ENCODE data around the gene PTGES2.

PTGES2 gene

DNA sequence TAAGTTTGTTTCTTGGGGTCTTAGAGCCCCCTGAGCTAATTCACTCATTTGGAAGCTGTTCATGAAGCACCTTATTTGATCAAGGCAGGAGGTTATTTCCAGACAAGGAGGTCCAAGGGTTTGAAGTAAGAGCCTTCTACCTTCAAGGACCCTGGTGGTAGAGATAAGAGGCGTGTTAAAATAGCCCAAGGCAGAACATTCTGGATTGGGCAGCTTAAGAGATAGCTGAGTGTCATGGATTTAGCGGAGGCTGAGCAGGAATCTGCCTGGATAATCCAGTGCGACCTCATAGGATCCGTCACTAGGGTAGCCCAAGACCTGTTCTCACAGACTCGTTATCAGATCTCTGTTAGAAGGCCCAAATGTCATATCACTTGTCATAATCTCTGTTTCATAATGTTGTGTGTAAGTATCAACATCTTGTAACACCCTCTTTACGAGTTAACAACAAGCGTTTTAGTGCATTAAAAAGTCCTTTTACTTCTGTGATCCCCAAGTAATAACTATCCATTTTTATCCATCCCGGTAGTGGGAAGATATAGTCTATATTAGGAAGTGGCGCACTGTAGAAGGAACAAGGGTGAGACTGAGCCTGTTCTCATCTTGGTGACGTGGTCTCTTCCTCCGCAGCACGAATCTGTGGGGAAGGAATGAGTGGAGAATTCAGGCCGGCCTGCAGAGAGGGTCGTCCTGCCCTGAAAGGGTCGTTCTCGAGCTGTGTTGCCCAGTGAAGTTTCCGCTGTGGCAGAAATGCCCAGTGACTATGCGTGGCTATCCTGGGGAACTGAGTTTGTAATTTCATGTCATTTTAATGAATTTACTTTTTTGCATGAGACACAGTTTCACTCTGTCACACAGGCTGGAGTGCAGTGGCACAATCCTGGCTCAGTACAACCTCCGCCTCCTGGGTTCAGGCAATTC, 30.7 kb downstream of the PTGES2 start:
- no peak for DNase-seq (ENCODE audit: extremely low spot score)
- TF ChIP-seq, protein P1, sequence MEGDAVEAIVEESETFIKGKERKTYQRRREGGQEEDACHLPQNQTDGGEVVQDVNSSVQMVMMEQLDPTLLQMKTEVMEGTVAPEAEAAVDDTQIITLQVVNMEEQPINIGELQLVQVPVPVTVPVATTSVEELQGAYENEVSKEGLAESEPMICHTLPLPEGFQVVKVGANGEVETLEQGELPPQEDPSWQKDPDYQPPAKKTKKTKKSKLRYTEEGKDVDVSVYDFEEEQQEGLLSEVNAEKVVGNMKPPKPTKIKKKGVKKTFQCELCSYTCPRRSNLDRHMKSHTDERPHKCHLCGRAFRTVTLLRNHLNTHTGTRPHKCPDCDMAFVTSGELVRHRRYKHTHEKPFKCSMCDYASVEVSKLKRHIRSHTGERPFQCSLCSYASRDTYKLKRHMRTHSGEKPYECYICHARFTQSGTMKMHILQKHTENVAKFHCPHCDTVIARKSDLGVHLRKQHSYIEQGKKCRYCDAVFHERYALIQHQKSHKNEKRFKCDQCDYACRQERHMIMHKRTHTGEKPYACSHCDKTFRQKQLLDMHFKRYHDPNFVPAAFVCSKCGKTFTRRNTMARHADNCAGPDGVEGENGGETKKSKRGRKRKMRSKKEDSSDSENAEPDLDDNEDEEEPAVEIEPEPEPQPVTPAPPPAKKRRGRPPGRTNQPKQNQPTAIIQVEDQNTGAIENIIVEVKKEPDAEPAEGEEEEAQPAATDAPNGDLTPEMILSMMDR (IDR thresholded peaks at IDR 0.05; ENCODE audit: control extremely low read depth, extremely low read depth, low read depth, missing control alignments): no peak
- ChIA-PET CTCF (interaction anchor here (11.7 kb wide), 1 partner anchor 18 kb away, joined by 105 read pairs; no protein-coding TSS in a partner anchor), POLR2A (no interaction called here)

DNA sequence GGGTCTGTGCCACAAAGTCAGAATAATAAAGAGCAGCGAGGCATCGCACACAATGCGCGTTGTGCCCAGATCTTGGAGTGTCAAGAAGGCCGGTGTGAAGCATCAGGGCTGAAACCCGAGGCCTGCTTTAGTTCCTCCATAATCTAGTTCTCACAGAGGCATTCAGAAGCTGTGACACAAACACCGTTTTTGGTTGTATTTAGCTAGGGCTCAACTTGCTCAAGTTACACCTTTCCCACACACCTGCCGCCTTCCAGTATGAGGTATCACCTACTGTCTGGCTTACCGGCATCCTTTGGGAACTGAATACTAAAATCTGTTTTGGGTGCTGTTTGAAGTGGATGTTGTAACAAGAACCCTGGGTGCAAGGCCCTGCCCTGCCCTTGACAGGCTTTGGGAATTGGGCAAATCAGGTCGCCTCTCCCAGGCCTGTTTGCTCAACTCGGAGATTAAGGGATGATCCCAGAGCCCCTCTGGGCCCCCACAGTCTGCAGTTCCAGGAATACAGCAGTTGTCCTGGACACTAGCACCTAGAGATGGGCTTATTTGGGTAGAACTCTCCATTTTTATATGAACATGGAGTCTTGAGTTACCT, 32.5 kb downstream of the PTGES2 start:
- DNase-seq (ENCODE audit: extremely low spot score): no peak
- ChIA-PET POLR2A (interaction anchor here (0.5 to 1.0 kb wide), 2 partner anchors 59 to 122 kb away, joined by 3 read pairs; no protein-coding TSS in a partner anchor), CTCF (interaction anchor here (0.9 to 11.7 kb wide), 7 partner anchors 13 to 60 kb away, joined by 3 to 105 read pairs (median 5); no protein-coding TSS in a partner anchor)
- TF ChIP-seq, protein P1 (IDR thresholded peaks at IDR 0.05; ENCODE audit: control extremely low read depth, extremely low read depth, low read depth, missing control alignments): no peak

DNA sequence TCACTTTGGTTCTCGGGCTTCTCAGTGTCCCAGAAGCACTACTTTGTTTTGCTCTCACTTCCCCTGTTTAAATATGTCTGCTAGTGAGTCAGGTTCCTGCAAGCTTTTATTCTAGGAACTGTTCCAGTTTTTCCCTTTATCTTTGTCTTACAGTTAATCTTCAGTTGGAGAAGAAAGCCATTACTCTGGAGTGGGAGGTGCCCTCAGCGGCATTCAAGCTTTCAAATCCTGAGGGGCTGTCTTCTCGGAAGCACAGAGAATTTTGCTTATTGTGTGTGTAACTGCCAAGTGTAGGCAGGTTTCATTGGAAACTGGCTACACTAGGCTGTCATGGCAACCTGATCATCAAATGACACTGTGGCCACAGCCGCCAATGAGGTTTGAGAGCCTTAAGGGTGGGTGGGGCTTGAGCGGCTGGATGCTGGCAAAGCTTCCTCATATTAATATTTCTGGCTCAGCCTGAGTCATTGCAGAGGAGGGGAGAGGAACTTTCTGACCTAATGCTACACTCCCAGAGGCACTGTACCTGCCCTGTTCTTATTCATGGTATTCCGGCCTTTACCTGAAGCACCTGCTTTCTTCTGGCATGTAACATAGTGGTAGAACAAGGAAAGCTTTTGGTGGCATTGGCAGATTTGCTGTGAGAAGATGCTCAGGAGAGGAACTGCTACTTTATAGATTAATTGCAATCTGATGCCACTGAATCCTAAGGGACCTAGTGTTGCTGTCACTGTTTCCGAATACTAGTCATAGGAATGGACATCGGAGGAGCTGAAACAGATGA, 33.2 kb downstream of the PTGES2 start:
- peak; percentile 91 for DNase-seq (ENCODE audit: extremely low spot score)
- ChIA-PET POLR2A (interaction anchor here (0.5 to 1.0 kb wide), 3 partner anchors 8 to 121 kb away, joined by 3 read pairs; no protein-coding TSS in a partner anchor), CTCF (interaction anchor here (0.9 to 11.7 kb wide), 10 partner anchors 9 to 151 kb away, joined by 3 to 105 read pairs (median 8); no protein-coding TSS in a partner anchor)
- TF ChIP-seq, protein P1 (IDR thresholded peaks at IDR 0.05; ENCODE audit: control extremely low read depth, extremely low read depth, low read depth, missing control alignments): no peak

DNA sequence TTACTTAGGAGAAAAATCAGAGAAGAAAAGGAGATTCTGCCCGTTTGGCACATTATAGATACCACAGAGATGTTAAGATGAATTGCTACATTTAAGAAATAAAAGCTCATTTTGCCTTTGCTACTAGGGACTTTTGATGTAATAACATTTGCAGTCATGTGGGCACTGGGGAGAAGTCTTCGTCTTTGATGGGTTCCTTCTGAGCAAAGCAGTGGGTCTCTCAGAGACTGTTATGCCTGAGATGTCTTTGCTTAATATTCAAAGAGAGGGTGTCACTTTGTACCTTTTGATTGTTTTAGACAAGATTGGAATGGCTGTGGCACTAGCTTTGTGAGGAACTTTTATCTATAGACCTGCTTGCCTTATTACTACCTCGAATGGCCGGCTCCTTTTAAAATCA, 34.5 kb downstream of the PTGES2 start:
- ChIA-PET POLR2A (no interaction called here), CTCF (interaction anchor here (0.8 to 11.7 kb wide), 9 partner anchors 8 to 150 kb away, joined by 3 to 105 read pairs (median 11); no protein-coding TSS in a partner anchor)
- no peak for DNase-seq (ENCODE audit: extremely low spot score)
- TF ChIP-seq, protein P1 (IDR thresholded peaks at IDR 0.05; ENCODE audit: control extremely low read depth, extremely low read depth, low read depth, missing control alignments): no peak

DNA sequence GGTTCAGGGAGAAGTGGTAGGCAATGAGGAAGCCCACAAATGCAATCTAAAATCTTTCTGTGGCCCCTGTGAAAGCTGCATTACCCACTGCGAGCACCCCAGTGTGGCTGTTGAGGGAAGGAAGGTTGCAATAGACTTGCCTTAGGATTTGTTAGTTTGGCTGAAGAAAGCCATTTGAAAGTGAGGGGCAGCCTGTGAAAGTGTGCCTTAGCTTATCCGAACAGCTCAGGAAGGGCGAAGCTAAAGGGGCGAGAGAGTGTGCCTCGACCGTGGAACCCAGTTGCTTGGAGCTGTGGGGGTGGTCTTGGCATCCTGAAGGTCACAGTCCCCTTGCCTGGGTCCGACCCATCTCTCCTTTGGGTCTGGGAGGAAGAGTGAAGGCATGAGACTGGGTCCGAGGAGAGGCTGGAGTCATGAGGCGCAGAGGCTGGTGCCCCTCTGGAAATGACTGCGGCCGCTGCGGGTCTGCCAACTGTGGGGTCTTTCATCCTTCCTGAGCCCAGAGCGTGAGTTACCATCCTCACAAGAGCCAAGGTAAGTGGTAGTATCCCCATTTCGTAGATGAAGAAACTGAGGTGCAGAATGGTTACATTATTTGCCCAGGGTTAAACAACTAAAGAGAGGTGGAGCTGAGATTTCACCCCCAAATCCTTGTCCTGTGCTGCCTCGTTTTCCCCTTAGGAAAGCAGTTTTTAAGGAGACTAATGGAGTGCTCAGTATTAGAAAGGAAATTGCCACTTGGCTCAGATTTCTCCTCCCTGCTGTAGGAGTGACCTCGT, 35.1 kb downstream of the PTGES2 start:
- CTCF ChIA-PET: interaction anchor here (0.8 to 11.7 kb wide), 12 partner anchors 7 to 149 kb away, joined by 3 to 105 read pairs (median 4); partner anchors contain the start of gene NAIF1
- POLR2A ChIA-PET: no interaction called here

More for the DNA sequence above, 35.1 kb downstream of the PTGES2 start:
- DNase-seq (ENCODE audit: extremely low spot score): no peak
- TF ChIP-seq, protein P1 (IDR thresholded peaks at IDR 0.05; ENCODE audit: control extremely low read depth, extremely low read depth, low read depth, missing control alignments): no peak
